Measurements from ENCODE around the gene DOCK1. TPM values are rescaled to one million over a fixed set of nuclear protein-coding genes. Genes with fewer than 3 reads are reported as not detected.

DOCK1 gene
- total and polyA plus RNA-seq, 7 experiments from 2014 or later: 0.11 to 1.2 (median 0.34) TPM; not detected in 2

DNA sequence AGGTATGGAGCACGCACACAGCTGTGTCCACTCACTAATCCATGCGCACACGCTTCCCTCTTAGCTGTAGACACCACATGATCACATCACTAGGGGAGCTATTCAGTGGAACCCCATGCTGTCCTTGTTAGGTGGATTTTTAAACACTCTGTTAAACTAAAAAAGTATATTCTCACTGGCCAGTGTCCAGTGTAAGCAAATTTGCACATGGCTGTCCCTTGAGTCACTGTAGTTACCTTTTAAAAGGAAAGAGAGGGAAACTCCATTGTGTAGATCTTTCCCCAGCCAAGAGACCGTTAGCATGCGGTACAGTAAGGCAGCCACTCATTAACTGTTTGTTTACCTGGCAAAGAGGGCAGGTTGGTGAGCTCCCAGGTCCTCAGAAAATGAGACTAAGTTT lies 372.8 kb downstream of the DOCK1 start:
- H3K27ac Mint-ChIP-seq: no peak overlapping the region
- ATAC-seq (no peak), DNase-seq (no peak)
- no peaks in the 10 kb centered on the region for H3K36me3 Mint-ChIP-seq
- peaks cover 12 to 35% (median 15%) of the 10 kb centered on the region in 5 donors for H3K27me3 Mint-ChIP-seq
- ChIA-PET POLR2A (no interaction called here), CTCF (no interaction called here)
- H3K9me3 Mint-ChIP-seq: peaks cover 0 to 1% (median 0%) of the 10 kb centered on the region in 11 donors
- Histone ChIP-seq H3K27ac (ENCODE audit: low read depth, low read length) (no peak overlapping the region), H3K36me3 (ENCODE audit: control insufficient read depth in 2 of 3, insufficient read depth in 3 of 3, low read length in 3 of 3) (no peaks in the 10 kb centered on the region), H3K27me3 (ENCODE audit: control insufficient read depth in 2 of 2, insufficient read depth in 2 of 2, low read length in 2 of 2) (no peaks in the 10 kb centered on the region), H3K4me1 (ENCODE audit: control insufficient read depth in 2 of 2, insufficient read depth in 2 of 2, low read length in 2 of 2) (no peaks in the 10 kb centered on the region), H3K4me3 (ENCODE audit: low read length) (no peak overlapping the region), H3K9me3 (ENCODE audit: control insufficient read depth in 2 of 3, low read length in 3 of 3) (no peaks in the 10 kb centered on the region)
- intact Hi-C loops (cut with micrococcal nuclease): no loop called here
- peaks cover 0 to 10% (median 8%) of the 10 kb centered on the region in 7 donors for H3K4me1 Mint-ChIP-seq
- no peak overlapping the region for H3K4me3 Mint-ChIP-seq

GRCh38 chr10:127279334-127279774 lies 374.1 kb downstream of the DOCK1 start:
- Mint-ChIP-seq H3K9me3 (peaks cover 0 to 1% (median 0%) of the 10 kb centered on the region in 11 donors), H3K27ac (no peak overlapping the region), H3K4me1 (peaks cover 0 to 16% (median 8%) of the 10 kb centered on the region in 7 donors), H3K27me3 (peaks cover 15 to 30% (median 18%) of the 10 kb centered on the region in 5 donors), H3K4me3 (no peak overlapping the region), H3K36me3 (no peaks in the 10 kb centered on the region)
- no peak for DNase-seq
- Histone ChIP-seq H3K4me3 (ENCODE audit: low read length) (no peak overlapping the region), H3K36me3 (ENCODE audit: control insufficient read depth in 2 of 3, insufficient read depth in 3 of 3, low read length in 3 of 3) (no peaks in the 10 kb centered on the region), H3K27ac (ENCODE audit: low read depth, low read length) (no peak overlapping the region), H3K9me3 (ENCODE audit: control insufficient read depth in 2 of 3, low read length in 3 of 3) (no peaks in the 10 kb centered on the region), H3K4me1 (ENCODE audit: control insufficient read depth in 2 of 2, insufficient read depth in 2 of 2, low read length in 2 of 2) (no peaks in the 10 kb centered on the region), H3K27me3 (ENCODE audit: control insufficient read depth in 2 of 2, insufficient read depth in 2 of 2, low read length in 2 of 2) (no peaks in the 10 kb centered on the region)
- no peak for ATAC-seq
- CTCF ChIA-PET: no interaction called here
- intact Hi-C loops (cut with micrococcal nuclease): no loop called here
- POLR2A ChIA-PET: no interaction called here

DNA sequence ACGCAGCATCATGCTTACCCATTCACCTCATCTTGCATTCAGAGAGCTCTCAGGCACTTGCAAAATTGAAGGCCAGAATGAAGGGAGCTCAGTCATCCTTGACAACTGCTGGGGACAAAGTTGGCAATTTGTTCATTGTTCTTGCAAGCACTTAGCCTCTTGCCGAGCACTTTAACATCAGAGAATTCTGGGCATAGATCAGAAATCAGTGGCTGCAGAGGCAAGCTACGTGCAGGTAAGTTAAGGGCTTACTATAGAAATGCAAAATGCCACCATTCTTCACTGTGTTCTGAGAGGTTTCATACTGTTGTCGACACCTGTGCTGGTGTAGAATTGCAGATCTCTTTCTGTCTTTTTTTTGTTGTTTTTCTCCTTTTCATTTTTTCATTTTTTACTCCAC lies 375.2 kb downstream of the DOCK1 start:
- Histone ChIP-seq H3K4me1 (ENCODE audit: control insufficient read depth in 2 of 2, insufficient read depth in 2 of 2, low read length in 2 of 2) (no peaks in the 10 kb centered on the region), H3K9me3 (ENCODE audit: control insufficient read depth in 2 of 3, low read length in 3 of 3) (no peaks in the 10 kb centered on the region), H3K27ac (ENCODE audit: low read depth, low read length) (no peak overlapping the region), H3K36me3 (ENCODE audit: control insufficient read depth in 2 of 3, insufficient read depth in 3 of 3, low read length in 3 of 3) (no peaks in the 10 kb centered on the region), H3K4me3 (ENCODE audit: low read length) (no peak overlapping the region), H3K27me3 (ENCODE audit: control insufficient read depth in 2 of 2, insufficient read depth in 2 of 2, low read length in 2 of 2) (no peaks in the 10 kb centered on the region)
- H3K4me3 Mint-ChIP-seq: no peak overlapping the region
- H3K36me3 Mint-ChIP-seq: no peaks in the 10 kb centered on the region
- peaks cover 10 to 24% (median 12%) of the 10 kb centered on the region in 5 donors for H3K27me3 Mint-ChIP-seq
- no peak overlapping the region for H3K27ac Mint-ChIP-seq
- no peak for DNase-seq
- no peak for ATAC-seq
- CTCF ChIA-PET: no interaction called here
- intact Hi-C loops (cut with micrococcal nuclease): no loop called here
- peaks cover 0 to 16% (median 8%) of the 10 kb centered on the region in 7 donors for H3K4me1 Mint-ChIP-seq
- H3K9me3 Mint-ChIP-seq: peaks cover 0 to 1% (median 0%) of the 10 kb centered on the region in 11 donors
- POLR2A ChIA-PET: no interaction called here

DNA sequence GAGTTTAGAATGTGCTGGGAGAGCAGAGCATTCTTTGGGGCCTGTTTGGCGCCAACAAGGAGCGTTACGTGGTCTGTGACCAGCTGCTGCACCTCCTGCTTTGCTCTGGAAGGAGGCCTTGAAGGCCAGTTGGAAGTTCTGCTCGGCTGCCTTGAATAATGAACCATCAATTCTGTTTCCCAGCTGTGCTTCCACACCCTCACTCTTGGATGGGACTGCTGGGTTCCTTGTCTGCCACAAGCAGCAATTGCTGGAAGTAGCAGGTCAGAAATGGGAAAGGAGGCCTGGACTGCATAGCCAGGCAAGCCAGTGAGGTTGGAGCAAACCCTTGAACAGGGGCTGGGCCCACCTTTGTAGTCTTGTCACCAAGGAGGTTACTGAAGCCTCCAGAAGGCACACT lies 377.8 kb downstream of the DOCK1 start:
- H3K27me3 Mint-ChIP-seq: peaks cover 14 to 31% (median 18%) of the 10 kb centered on the region in 5 donors
- no peaks in the 10 kb centered on the region for H3K4me1 ChIP-seq (ENCODE audit: control insufficient read depth in 2 of 2, insufficient read depth in 2 of 2, low read length in 2 of 2)
- H3K36me3 ChIP-seq (ENCODE audit: control insufficient read depth in 2 of 3, insufficient read depth in 3 of 3, low read length in 3 of 3): no peaks in the 10 kb centered on the region
- H3K36me3 Mint-ChIP-seq: peaks cover 0 to 7% (median 3%) of the 10 kb centered on the region in 5 donors
- intact Hi-C loops (cut with micrococcal nuclease): no loop called here
- H3K4me3 ChIP-seq (ENCODE audit: low read length): no peak overlapping the region
- H3K4me3 Mint-ChIP-seq: no peak overlapping the region
- no peaks in the 10 kb centered on the region for H3K27me3 ChIP-seq (ENCODE audit: control insufficient read depth in 2 of 2, insufficient read depth in 2 of 2, low read length in 2 of 2)
- POLR2A ChIA-PET: no interaction called here
- no peak overlapping the region for H3K27ac Mint-ChIP-seq
- CTCF ChIA-PET: no interaction called here
- no peak overlapping the region for H3K27ac ChIP-seq (ENCODE audit: low read depth, low read length)
- peaks cover 4 to 16% (median 8%) of the 10 kb centered on the region in 7 donors for H3K4me1 Mint-ChIP-seq
- peaks cover 1 to 8% (median 7%) of the 10 kb centered on the region in 11 donors for H3K9me3 Mint-ChIP-seq
- peaks cover 0 to 1% (median 0%) of the 10 kb centered on the region in 3 experiments for H3K9me3 ChIP-seq (ENCODE audit: control insufficient read depth in 2 of 3, low read length in 3 of 3)
- no peak for DNase-seq
- no peak for ATAC-seq

GRCh38 chr10:127283576-127283975 lies 378.3 kb downstream of the DOCK1 start:
- H3K9me3 ChIP-seq (ENCODE audit: control insufficient read depth in 2 of 3, low read length in 3 of 3): peaks cover 0 to 4% (median 0%) of the 10 kb centered on the region in 3 experiments
- Mint-ChIP-seq H3K27ac (no peak overlapping the region), H3K27me3 (peaks cover 17 to 33% (median 21%) of the 10 kb centered on the region in 5 donors), H3K4me1 (peaks cover 4 to 16% (median 8%) of the 10 kb centered on the region in 7 donors), H3K4me3 (no peak overlapping the region), H3K9me3 (peaks cover 4 to 12% (median 10%) of the 10 kb centered on the region in 11 donors), H3K36me3 (peaks cover 0 to 10% (median 5%) of the 10 kb centered on the region in 5 donors)
- H3K4me3 ChIP-seq (ENCODE audit: low read length): no peak overlapping the region
- no peak for DNase-seq
- no peaks in the 10 kb centered on the region for H3K27me3 ChIP-seq (ENCODE audit: control insufficient read depth in 2 of 2, insufficient read depth in 2 of 2, low read length in 2 of 2)
- no peaks in the 10 kb centered on the region for H3K36me3 ChIP-seq (ENCODE audit: control insufficient read depth in 2 of 3, insufficient read depth in 3 of 3, low read length in 3 of 3)
- H3K27ac ChIP-seq (ENCODE audit: low read depth, low read length): no peak overlapping the region
- no peaks in the 10 kb centered on the region for H3K4me1 ChIP-seq (ENCODE audit: control insufficient read depth in 2 of 2, insufficient read depth in 2 of 2, low read length in 2 of 2)
- intact Hi-C loops (cut with micrococcal nuclease): no loop called here
- ATAC-seq: no peak
- ChIA-PET POLR2A (no interaction called here), CTCF (no interaction called here)

- H3K27ac Mint-ChIP-seq: no peak overlapping the region
- ATAC-seq: no peak
- ChIA-PET POLR2A (no interaction called here), CTCF (no interaction called here)
- no peak for DNase-seq
- H3K9me3 ChIP-seq (ENCODE audit: control insufficient read depth in 2 of 3, low read length in 3 of 3): peaks cover 0 to 4% (median 0%) of the 10 kb centered on the region in 3 experiments
- H3K9me3 Mint-ChIP-seq: peaks cover 3 to 31% (median 17%) of the 10 kb centered on the region in 11 donors
- H3K27me3 Mint-ChIP-seq: peaks cover 26 to 49% (median 35%) of the 10 kb centered on the region in 5 donors
- intact Hi-C loops (cut with micrococcal nuclease): loop anchor here in 1 of 2 donors (10.0 kb wide), 1 partner anchor 754 kb away; no protein-coding TSS in a partner anchor
- H3K36me3 Mint-ChIP-seq: peaks cover 0 to 12% (median 7%) of the 10 kb centered on the region in 5 donors
- H3K4me1 ChIP-seq (ENCODE audit: control insufficient read depth in 2 of 2, insufficient read depth in 2 of 2, low read length in 2 of 2): peaks cover 7 to 33% of the 10 kb centered on the region in 2 donors
- no peak overlapping the region for H3K4me3 Mint-ChIP-seq
- H3K4me3 ChIP-seq (ENCODE audit: low read length): no peak overlapping the region
- H3K27ac ChIP-seq (ENCODE audit: low read depth, low read length): no peak overlapping the region
- H3K27me3 ChIP-seq (ENCODE audit: control insufficient read depth in 2 of 2, insufficient read depth in 2 of 2, low read length in 2 of 2): peaks cover 0 to 5% of the 10 kb centered on the region in 2 donors
- peaks cover 18 to 48% (median 37%) of the 10 kb centered on the region in 7 donors for H3K4me1 Mint-ChIP-seq
- H3K36me3 ChIP-seq (ENCODE audit: control insufficient read depth in 2 of 3, insufficient read depth in 3 of 3, low read length in 3 of 3): no peaks in the 10 kb centered on the region
These were observed 385.6 kb downstream of the DOCK1 start for GRCh38 chr10:127290850-127291249.

DNA sequence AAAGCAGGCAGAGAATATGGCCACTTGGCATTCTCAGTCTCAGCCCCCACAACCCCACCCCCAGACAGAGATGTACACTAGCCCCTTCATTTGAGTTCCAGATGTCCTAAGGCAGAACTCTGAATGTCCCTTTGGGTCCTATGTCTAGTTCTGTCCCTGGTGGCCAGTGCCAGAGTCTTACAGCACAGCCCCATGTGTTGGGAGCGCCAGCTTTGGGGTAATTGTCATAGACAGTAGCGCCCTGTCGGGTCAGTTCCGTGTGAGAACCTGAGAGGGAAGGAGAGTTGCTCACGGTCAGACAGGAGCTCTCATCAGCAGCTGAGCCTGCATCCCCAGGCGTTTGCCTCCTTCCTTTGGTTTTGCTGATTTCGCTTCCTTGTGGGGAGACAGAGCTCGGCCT lies 386.1 kb downstream of the DOCK1 start:
- POLR2A ChIA-PET: no interaction called here

More for the DNA sequence above, 386.1 kb downstream of the DOCK1 start:
- DNase-seq (no peak), ATAC-seq (no peak)
- Mint-ChIP-seq H3K9me3 (peaks cover 3 to 31% (median 17%) of the 10 kb centered on the region in 11 donors), H3K36me3 (peaks cover 0 to 12% (median 9%) of the 10 kb centered on the region in 5 donors), H3K4me1 (peaks cover 20 to 52% (median 38%) of the 10 kb centered on the region in 7 donors), H3K27me3 (peaks cover 23 to 51% (median 35%) of the 10 kb centered on the region in 5 donors), H3K4me3 (no peak overlapping the region), H3K27ac (no peak overlapping the region)
- Histone ChIP-seq H3K4me3 (ENCODE audit: low read length) (no peak overlapping the region), H3K27ac (ENCODE audit: low read depth, low read length) (no peak overlapping the region), H3K4me1 (ENCODE audit: control insufficient read depth in 2 of 2, insufficient read depth in 2 of 2, low read length in 2 of 2) (peaks cover 7 to 33% of the 10 kb centered on the region in 2 donors), H3K27me3 (ENCODE audit: control insufficient read depth in 2 of 2, insufficient read depth in 2 of 2, low read length in 2 of 2) (peaks cover 0 to 5% of the 10 kb centered on the region in 2 donors), H3K9me3 (ENCODE audit: control insufficient read depth in 2 of 3, low read length in 3 of 3) (peaks cover 0 to 4% (median 0%) of the 10 kb centered on the region in 3 experiments), H3K36me3 (ENCODE audit: control insufficient read depth in 2 of 3, insufficient read depth in 3 of 3, low read length in 3 of 3) (no peaks in the 10 kb centered on the region)
- CTCF ChIA-PET: no interaction called here
- intact Hi-C loops (cut with micrococcal nuclease): loop anchor here in 1 of 2 donors (10.0 kb wide), 1 partner anchor 753 kb away; no protein-coding TSS in a partner anchor
